OCI-LY3 (cell line): ENCODE measurements around the gene CHAF1A.

Experiments used
- EZH2phosphoT487 ChIP-seq: fragments of 200-600 bp; shearing (Covaris generic); IDR thresholded peaks from 2 replicates; pipeline ENCODE4 v1.6.1; 2018; ENCODE audit warnings: antibody characterized with exemption, mixed run types, low read depth
- TF ChIP-seq, protein P1 (sequence below): fragments of 200-600, 300-600 bp; sonication (generic); IDR thresholded peaks from 2 replicates; pipeline ENCODE4 v1.5.1; 2014; ENCODE audit warnings: antibody characterized with exemption, low read length, low read depth

DNA sequence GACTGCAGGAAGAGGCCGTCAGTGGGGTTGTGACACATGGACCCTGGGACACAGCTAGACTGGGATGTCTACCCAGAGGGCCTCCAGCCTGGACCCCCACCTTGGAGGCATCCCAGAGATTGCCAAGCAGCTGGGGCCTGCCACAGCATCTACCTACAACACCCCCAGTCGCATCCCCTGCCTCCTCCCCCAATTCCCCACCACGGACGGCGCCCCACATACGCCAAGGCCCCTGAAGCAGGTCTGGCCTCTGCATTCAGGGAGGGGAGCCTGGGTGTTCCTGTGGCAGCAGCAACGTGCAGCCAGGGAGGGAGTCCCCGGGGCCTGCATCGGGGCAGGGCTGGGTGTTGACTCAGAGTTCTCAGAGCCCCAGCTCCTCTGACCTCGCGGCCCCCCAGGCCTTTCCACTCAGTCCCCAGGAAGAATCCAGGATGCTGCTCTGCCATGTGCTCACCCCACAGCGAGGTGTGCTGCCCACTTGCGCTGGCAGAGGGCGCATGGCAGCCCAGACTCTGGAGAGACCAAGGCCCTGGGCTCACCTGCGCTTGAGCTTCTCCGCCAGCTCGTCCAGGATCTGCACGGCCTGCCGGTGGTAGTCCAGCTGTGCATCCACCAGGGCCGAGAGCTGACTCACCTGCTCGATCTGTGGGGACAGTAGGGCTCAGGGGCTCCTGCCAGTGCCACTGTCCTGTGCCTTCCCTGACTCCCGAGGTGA lies 39.5 kb upstream of the CHAF1A start:
- TF ChIP-seq, protein P1, sequence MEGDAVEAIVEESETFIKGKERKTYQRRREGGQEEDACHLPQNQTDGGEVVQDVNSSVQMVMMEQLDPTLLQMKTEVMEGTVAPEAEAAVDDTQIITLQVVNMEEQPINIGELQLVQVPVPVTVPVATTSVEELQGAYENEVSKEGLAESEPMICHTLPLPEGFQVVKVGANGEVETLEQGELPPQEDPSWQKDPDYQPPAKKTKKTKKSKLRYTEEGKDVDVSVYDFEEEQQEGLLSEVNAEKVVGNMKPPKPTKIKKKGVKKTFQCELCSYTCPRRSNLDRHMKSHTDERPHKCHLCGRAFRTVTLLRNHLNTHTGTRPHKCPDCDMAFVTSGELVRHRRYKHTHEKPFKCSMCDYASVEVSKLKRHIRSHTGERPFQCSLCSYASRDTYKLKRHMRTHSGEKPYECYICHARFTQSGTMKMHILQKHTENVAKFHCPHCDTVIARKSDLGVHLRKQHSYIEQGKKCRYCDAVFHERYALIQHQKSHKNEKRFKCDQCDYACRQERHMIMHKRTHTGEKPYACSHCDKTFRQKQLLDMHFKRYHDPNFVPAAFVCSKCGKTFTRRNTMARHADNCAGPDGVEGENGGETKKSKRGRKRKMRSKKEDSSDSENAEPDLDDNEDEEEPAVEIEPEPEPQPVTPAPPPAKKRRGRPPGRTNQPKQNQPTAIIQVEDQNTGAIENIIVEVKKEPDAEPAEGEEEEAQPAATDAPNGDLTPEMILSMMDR = peak; percentile 36
- TF ChIP-seq EZH2phosphoT487 = no peak
